ENCODE measurements around the gene SDR42E1.

DNA sequence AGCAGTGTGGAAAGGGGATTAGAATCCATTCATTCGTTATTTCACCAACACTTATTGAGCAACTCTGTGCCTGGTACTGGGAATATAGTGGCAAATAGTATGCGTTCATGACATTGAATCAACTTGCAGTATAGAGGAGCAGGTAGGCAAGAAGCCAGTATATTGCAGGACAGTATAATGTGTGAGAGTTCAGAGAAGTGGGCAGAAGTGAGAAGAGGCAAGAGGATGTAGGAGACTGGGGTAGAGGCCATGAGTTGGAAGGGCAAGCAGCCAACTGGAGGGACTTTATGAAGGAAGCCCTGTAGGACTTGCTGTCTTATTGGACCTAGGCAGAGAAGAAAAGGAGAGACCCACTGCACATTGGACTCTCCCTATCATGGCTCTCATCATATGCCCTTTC is 36.1 kb upstream of the SDR42E1 start:
- TF ChIP-seq ZNF496 (CRISPR knock-in tag; IDR thresholded peaks at IDR 0.05; ENCODE audit: insufficient replicate concordance), result no peak
- TF ChIP-seq GTF2F1 (IDR thresholded peaks at IDR 0.05; ENCODE audit: low read length), result no peak
- TF ChIP-seq EZH2 (conservative IDR thresholded peaks at IDR 0.05; ENCODE audit: low read depth, low read length), result no peak
- no peak for TF ChIP-seq ZNF687 (CRISPR knock-in tag; IDR thresholded peaks at IDR 0.05)
- no peak for TF ChIP-seq POLR2A (IDR thresholded peaks at IDR 0.05; ENCODE audit: insufficient read depth in 1 of 2, low read depth in 2 of 2, low read length in 2 of 2)
- TF ChIP-seq ZNF337 (CRISPR knock-in tag; IDR thresholded peaks at IDR 0.05; ENCODE audit: borderline replicate concordance, low read depth), result no peak
- TF ChIP-seq ZNF761 (CRISPR knock-in tag; conservative IDR thresholded peaks at IDR 0.05), result no peak
- TF ChIP-seq, protein P1, sequence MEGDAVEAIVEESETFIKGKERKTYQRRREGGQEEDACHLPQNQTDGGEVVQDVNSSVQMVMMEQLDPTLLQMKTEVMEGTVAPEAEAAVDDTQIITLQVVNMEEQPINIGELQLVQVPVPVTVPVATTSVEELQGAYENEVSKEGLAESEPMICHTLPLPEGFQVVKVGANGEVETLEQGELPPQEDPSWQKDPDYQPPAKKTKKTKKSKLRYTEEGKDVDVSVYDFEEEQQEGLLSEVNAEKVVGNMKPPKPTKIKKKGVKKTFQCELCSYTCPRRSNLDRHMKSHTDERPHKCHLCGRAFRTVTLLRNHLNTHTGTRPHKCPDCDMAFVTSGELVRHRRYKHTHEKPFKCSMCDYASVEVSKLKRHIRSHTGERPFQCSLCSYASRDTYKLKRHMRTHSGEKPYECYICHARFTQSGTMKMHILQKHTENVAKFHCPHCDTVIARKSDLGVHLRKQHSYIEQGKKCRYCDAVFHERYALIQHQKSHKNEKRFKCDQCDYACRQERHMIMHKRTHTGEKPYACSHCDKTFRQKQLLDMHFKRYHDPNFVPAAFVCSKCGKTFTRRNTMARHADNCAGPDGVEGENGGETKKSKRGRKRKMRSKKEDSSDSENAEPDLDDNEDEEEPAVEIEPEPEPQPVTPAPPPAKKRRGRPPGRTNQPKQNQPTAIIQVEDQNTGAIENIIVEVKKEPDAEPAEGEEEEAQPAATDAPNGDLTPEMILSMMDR (CRISPR knock-in tag; IDR thresholded peaks at IDR 0.05), result no peak
- TF ChIP-seq DPF2 (CRISPR knock-in tag; IDR thresholded peaks at IDR 0.05; ENCODE audit: borderline replicate concordance, low read depth), result no peak
- TF ChIP-seq PHB2 (IDR thresholded peaks at IDR 0.05; ENCODE audit: partially characterized antibody), result no peak
- TF ChIP-seq ZNF343 (CRISPR knock-in tag; IDR thresholded peaks at IDR 0.05), result no peak
- TF ChIP-seq CBFB (CRISPR knock-in tag; IDR thresholded peaks at IDR 0.05), result no peak
- TF ChIP-seq FOSL1 (CRISPR knock-in tag; IDR thresholded peaks at IDR 0.05; ENCODE audit: borderline replicate concordance), result no peak
- no peak for TF ChIP-seq ZNF317 (CRISPR knock-in tag; IDR thresholded peaks at IDR 0.05)
